Measurements from ENCODE around the gene TBCC. TPM values are rescaled to one million over a fixed set of nuclear protein-coding genes. Genes with fewer than 3 reads are reported as not detected.

TBCC gene
- total and polyA plus RNA-seq, 4 experiments from 2014 or later: 57.4 to 138 (median 70.0) TPM

- Histone ChIP-seq H3K9me3 (ENCODE audit: control insufficient read depth in 1 of 2, low read length in 2 of 2) (no peaks in the 10 kb centered on the region), H3K4me1 (ENCODE audit: insufficient read depth, low read length) (peaks cover 16% of the 10 kb centered on the region), H3K27me3 (ENCODE audit: insufficient read depth, low read length) (no peaks in the 10 kb centered on the region), H3K27ac (ENCODE audit: low read depth, low read length) (peak overlapping the region; percentile 69), H3K36me3 (ENCODE audit: insufficient read depth, low read length) (no peaks in the 10 kb centered on the region), H3K4me3 (ENCODE audit: low read length in 2 of 2) (peak overlapping the region; percentile 53 to 55)
- ChIA-PET CTCF (ENCODE audit: partially characterized antibody) (interaction anchor here (0.6 to 6.9 kb wide), 28 partner anchors 11 to 361 kb away, joined by 3 to 96 read pairs (median 5); partner anchors contain the start of genes BICRAL, RPL7L1 and TBCC), POLR2A (ENCODE audit: partially characterized antibody) (interaction anchor here (0.6 to 6.3 kb wide), 19 partner anchors 18 to 170 kb away, joined by 3 to 169 read pairs (median 4); partner anchors contain the start of genes BICRAL, RPL7L1, TBCC and UBR2)
- intact Hi-C loops (cut with micrococcal nuclease): loop anchor here (5.0 kb wide), 1 partner anchor 35 kb away; no protein-coding TSS in a partner anchor
- H3K27me3 Mint-ChIP-seq: no peaks in the 10 kb centered on the region
- H3K4me1 Mint-ChIP-seq: peaks cover 11 to 24% (median 18%) of the 10 kb centered on the region in 4 donors
- no peaks in the 10 kb centered on the region for H3K36me3 Mint-ChIP-seq
- peak overlapping the region; percentile 83 to 98 (median 92) for H3K4me3 Mint-ChIP-seq
- no peaks in the 10 kb centered on the region for H3K9me3 Mint-ChIP-seq
- peak overlapping the region; percentile 86 to 99 (median 98) for H3K27ac Mint-ChIP-seq
- DNase-seq: no peak
Observed at GRCh38 chr6:42727087-42727611, 18.8 kb downstream of the TBCC start.

DNA sequence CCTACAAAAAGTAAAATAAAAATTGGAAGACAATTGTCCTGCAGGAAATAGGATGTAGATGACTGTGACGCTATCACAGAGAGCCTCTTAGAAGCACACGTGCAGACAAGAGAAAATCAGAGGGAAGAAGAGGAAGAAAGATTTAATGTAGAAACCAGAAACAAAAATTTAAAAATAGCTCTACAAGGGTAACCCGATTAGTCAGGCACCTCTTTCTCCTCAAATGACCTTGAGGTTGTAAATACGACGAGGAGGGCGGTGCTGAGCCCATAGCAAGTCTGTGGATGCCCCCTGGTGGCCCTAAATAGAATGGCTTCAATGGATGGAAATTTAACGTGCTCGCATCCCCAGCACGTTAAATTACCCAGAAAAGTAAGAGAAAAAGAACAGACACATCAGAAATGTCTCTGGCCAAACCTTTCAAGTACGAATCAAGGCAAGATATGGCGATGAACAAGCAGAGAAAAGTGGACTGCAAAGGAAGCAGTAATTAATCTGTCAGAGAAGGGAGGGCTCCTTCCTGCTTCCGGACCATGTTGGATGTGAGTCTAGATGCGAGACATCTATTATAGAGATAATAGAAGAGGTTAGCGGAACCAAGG, 19.3 kb downstream of the TBCC start:
- Mint-ChIP-seq H3K4me3 (peak overlapping the region; percentile 83 to 98 (median 92)), H3K4me1 (peaks cover 11 to 24% (median 18%) of the 10 kb centered on the region in 4 donors), H3K36me3 (no peaks in the 10 kb centered on the region), H3K9me3 (no peaks in the 10 kb centered on the region), H3K27me3 (no peaks in the 10 kb centered on the region), H3K27ac (peak overlapping the region; percentile 86 to 99 (median 98))
- peak overlapping the region; percentile 53 to 55 for H3K4me3 ChIP-seq (ENCODE audit: low read length in 2 of 2)
- intact Hi-C loops (cut with micrococcal nuclease): loop anchor here (1.0 to 5.0 kb wide), 7 partner anchors 20 to 173 kb away; partner anchors contain the start of genes RPL7L1 and TBCC
- ChIA-PET CTCF (ENCODE audit: partially characterized antibody) (interaction anchor here (0.6 to 6.9 kb wide), 42 partner anchors 11 to 361 kb away, joined by 3 to 96 read pairs (median 4); partner anchors contain the start of genes BICRAL, RPL7L1 and TBCC), POLR2A (ENCODE audit: partially characterized antibody) (interaction anchor here (0.6 to 6.3 kb wide), 24 partner anchors 9 to 203 kb away, joined by 3 to 169 read pairs (median 4); partner anchors contain the start of genes BICRAL, CNPY3, RPL7L1 and TBCC)
- no peaks in the 10 kb centered on the region for H3K9me3 ChIP-seq (ENCODE audit: control insufficient read depth in 1 of 2, low read length in 2 of 2)
- H3K27me3 ChIP-seq (ENCODE audit: insufficient read depth, low read length): no peaks in the 10 kb centered on the region
- H3K4me1 ChIP-seq (ENCODE audit: insufficient read depth, low read length): peaks cover 16% of the 10 kb centered on the region
- H3K27ac ChIP-seq (ENCODE audit: low read depth, low read length): peak overlapping the region; percentile 69
- no peaks in the 10 kb centered on the region for H3K36me3 ChIP-seq (ENCODE audit: insufficient read depth, low read length)
- DNase-seq: peak; percentile 79 to 89 (median 81)

- no peaks in the 10 kb centered on the region for H3K27me3 Mint-ChIP-seq
- peak overlapping the region; percentile 69 for H3K27ac ChIP-seq (ENCODE audit: low read depth, low read length)
- no peaks in the 10 kb centered on the region for H3K36me3 ChIP-seq (ENCODE audit: insufficient read depth, low read length)
Observed at GRCh38 chr6:42726026-42726425, 19.9 kb downstream of the TBCC start.

GRCh38 chr6:42724825-42725224, 21.1 kb downstream of the TBCC start:
- Mint-ChIP-seq H3K36me3 (no peaks in the 10 kb centered on the region), H3K4me3 (no peak overlapping the region), H3K27me3 (no peaks in the 10 kb centered on the region), H3K27ac (no peak overlapping the region), H3K4me1 (peaks cover 11 to 24% (median 18%) of the 10 kb centered on the region in 4 donors), H3K9me3 (no peaks in the 10 kb centered on the region)
- H3K27ac ChIP-seq (ENCODE audit: low read depth, low read length): no peak overlapping the region
- CTCF ChIA-PET (ENCODE audit: partially characterized antibody): interaction anchor here (2.1 to 6.9 kb wide), 3 partner anchors 9 to 152 kb away, joined by 12 to 96 read pairs (median 19); no protein-coding TSS in a partner anchor
- H3K9me3 ChIP-seq (ENCODE audit: control insufficient read depth in 1 of 2, low read length in 2 of 2): no peaks in the 10 kb centered on the region
- H3K36me3 ChIP-seq (ENCODE audit: insufficient read depth, low read length): no peaks in the 10 kb centered on the region
- intact Hi-C loops (cut with micrococcal nuclease): loop anchor here (5.0 kb wide), 1 partner anchor 33 kb away; no protein-coding TSS in a partner anchor
- H3K4me3 ChIP-seq (ENCODE audit: low read length in 2 of 2): no peak overlapping the region
- H3K27me3 ChIP-seq (ENCODE audit: insufficient read depth, low read length): no peaks in the 10 kb centered on the region
- POLR2A ChIA-PET (ENCODE audit: partially characterized antibody): interaction anchor here (1.9 to 6.3 kb wide), 4 partner anchors 21 to 176 kb away, joined by 4 to 169 read pairs (median 78); partner anchors contain the start of genes BICRAL and TBCC
- DNase-seq: no peak
- peaks cover 16% of the 10 kb centered on the region for H3K4me1 ChIP-seq (ENCODE audit: insufficient read depth, low read length)

More at GRCh38 chr6:42726026-42726425, 19.9 kb downstream of the TBCC start:
- no peak for DNase-seq
- Mint-ChIP-seq H3K4me1 (peaks cover 11 to 24% (median 18%) of the 10 kb centered on the region in 4 donors), H3K27ac (peak overlapping the region; percentile 86 to 99 (median 98)), H3K9me3 (no peaks in the 10 kb centered on the region), H3K4me3 (peak overlapping the region; percentile 83 to 98 (median 92)), H3K36me3 (no peaks in the 10 kb centered on the region)
- Histone ChIP-seq H3K4me3 (ENCODE audit: low read length in 2 of 2) (no peak overlapping the region), H3K27me3 (ENCODE audit: insufficient read depth, low read length) (no peaks in the 10 kb centered on the region), H3K4me1 (ENCODE audit: insufficient read depth, low read length) (peaks cover 16% of the 10 kb centered on the region), H3K9me3 (ENCODE audit: control insufficient read depth in 1 of 2, low read length in 2 of 2) (no peaks in the 10 kb centered on the region)
- intact Hi-C loops (cut with micrococcal nuclease): loop anchor here (1.0 to 5.0 kb wide), 7 partner anchors 20 to 173 kb away; partner anchors contain the start of genes RPL7L1 and TBCC
- POLR2A ChIA-PET (ENCODE audit: partially characterized antibody): interaction anchor here (0.6 to 6.3 kb wide), 20 partner anchors 8 to 204 kb away, joined by 3 to 169 read pairs (median 5); partner anchors contain the start of genes BICRAL, CNPY3, RPL7L1 and TBCC
- CTCF ChIA-PET (ENCODE audit: partially characterized antibody): interaction anchor here (0.6 to 6.9 kb wide), 38 partner anchors 10 to 360 kb away, joined by 3 to 96 read pairs (median 4); partner anchors contain the start of genes RPL7L1 and TBCC

DNA sequence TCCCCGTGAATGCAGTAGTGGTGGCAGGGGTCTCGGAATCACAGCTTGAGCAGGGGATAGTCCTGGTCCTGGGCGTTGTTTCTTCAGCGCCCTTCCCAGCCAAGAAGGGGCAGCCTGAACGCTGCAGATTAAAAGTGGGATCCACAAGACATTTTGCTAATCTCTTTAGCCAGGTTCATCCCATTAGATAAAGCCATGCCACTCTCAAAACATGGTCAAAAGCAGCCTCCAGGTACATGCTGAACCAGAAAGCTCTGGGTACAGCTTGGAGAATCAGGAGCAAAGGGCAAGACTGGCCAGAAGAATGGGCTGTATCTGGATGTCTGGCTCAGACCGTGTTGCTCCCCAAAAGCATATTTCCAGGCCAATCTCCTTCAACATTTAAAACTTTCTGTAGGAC, 23.4 kb downstream of the TBCC start, which contains the start of gene PRPH2:
Gene PRPH2, minus strand, starts transcription at position 101 of the 400 bp plus-strand sequence. CDS start 263 bp downstream, outside the sequence.
- CTCF ChIA-PET (ENCODE audit: partially characterized antibody): interaction anchor here (0.9 kb wide), 1 partner anchor 18 kb away, joined by 3 read pairs; no protein-coding TSS in a partner anchor
- H3K27ac Mint-ChIP-seq: peak within 1 kb of the TSS in 1 of 7 donors; percentile 17

DNA sequence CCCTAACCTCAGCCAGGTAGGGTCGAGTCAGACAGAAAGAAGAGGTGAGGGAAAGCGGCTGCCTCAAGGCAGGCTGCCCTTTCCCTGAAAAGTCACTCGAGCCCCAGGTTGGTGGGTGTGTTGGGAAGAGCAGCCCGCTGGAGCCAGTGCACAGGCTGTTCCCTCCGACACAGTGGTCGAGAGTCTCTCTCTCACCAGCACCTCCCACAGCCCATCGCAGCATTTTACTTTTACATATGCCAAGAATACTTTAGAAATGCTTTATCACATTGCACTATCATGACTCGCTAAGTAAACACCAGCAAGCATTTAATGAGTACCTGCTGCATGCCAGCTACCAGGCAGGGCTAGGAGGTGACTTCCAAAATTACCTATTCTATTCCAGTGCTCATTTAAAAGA, 25.2 kb downstream of the TBCC start:
- Mint-ChIP-seq H3K9me3 (no peaks in the 10 kb centered on the region), H3K4me3 (no peak overlapping the region), H3K36me3 (no peaks in the 10 kb centered on the region), H3K4me1 (peaks cover under 1 to 1% (median under 1%) of the 10 kb centered on the region in 4 donors), H3K27me3 (no peaks in the 10 kb centered on the region), H3K27ac (no peak overlapping the region)
- Histone ChIP-seq H3K27me3 (ENCODE audit: insufficient read depth, low read length) (no peaks in the 10 kb centered on the region), H3K27ac (ENCODE audit: low read depth, low read length) (no peak overlapping the region), H3K4me1 (ENCODE audit: insufficient read depth, low read length) (no peaks in the 10 kb centered on the region), H3K9me3 (ENCODE audit: control insufficient read depth in 1 of 2, low read length in 2 of 2) (no peaks in the 10 kb centered on the region), H3K36me3 (ENCODE audit: insufficient read depth, low read length) (no peaks in the 10 kb centered on the region), H3K4me3 (ENCODE audit: low read length in 2 of 2) (no peak overlapping the region)
- ChIA-PET CTCF (ENCODE audit: partially characterized antibody) (interaction anchor here (1.6 kb wide), 1 partner anchor 26 kb away, joined by 3 read pairs; no protein-coding TSS in a partner anchor), POLR2A (ENCODE audit: partially characterized antibody) (no interaction called here)
- intact Hi-C loops (cut with micrococcal nuclease): no loop called here
- DNase-seq: no peak

More for the DNA sequence above, 23.4 kb downstream of the TBCC start, which contains the start of gene PRPH2:
- Mint-ChIP-seq H3K4me1 (peaks cover 11 to 19% (median 16%) of the 10 kb centered on the region in 4 donors), H3K9me3 (no peaks in the 10 kb centered on the region), H3K36me3 (no peaks in the 10 kb centered on the region), H3K4me3 (no peak within 1 kb of the TSS), H3K27me3 (no peaks in the 10 kb centered on the region)
- POLR2A ChIA-PET (ENCODE audit: partially characterized antibody): no interaction called here
- Histone ChIP-seq H3K4me3 (ENCODE audit: low read length in 2 of 2) (no peak within 1 kb of the TSS), H3K9me3 (ENCODE audit: control insufficient read depth in 1 of 2, low read length in 2 of 2) (no peaks in the 10 kb centered on the region), H3K4me1 (ENCODE audit: insufficient read depth, low read length) (peaks cover 16% of the 10 kb centered on the region), H3K36me3 (ENCODE audit: insufficient read depth, low read length) (no peaks in the 10 kb centered on the region), H3K27me3 (ENCODE audit: insufficient read depth, low read length) (no peaks in the 10 kb centered on the region), H3K27ac (ENCODE audit: low read depth, low read length) (no peak within 1 kb of the TSS)
- no peak for DNase-seq
- intact Hi-C loops (cut with micrococcal nuclease): no loop called here

All from CD4-positive, alpha-beta memory T cell (primary cell).